ENCODE measurements around the gene GRAP.

GRAP gene

GRCh38 chr17:19005137-19005773 is 41.5 kb downstream of the GRAP start:
- no peaks in the 10 kb centered on the region for H3K27me3 ChIP-seq (replicated peaks in 2 of 5; ENCODE audit: control insufficient read depth in 4 of 5, insufficient read depth in 5 of 5, low read length in 4 of 5)
- H3K4me1 ChIP-seq (ENCODE audit: control extremely low read depth in 1 of 4, control insufficient read depth in 4 of 4, insufficient read depth in 4 of 4, low read length in 3 of 4), result peaks cover 0 to 42% (median 37%) of the 10 kb centered on the region in 4 experiments
- ChIA-PET CTCF (interaction anchor here (0.8 to 1.0 kb wide), 4 partner anchors 9 to 44 kb away, joined by 3 to 4 read pairs (median 3); no protein-coding TSS in a partner anchor), POLR2A (interaction anchor here (0.9 to 3.2 kb wide), 5 partner anchors 11 to 41 kb away, joined by 3 to 11 read pairs (median 3); no protein-coding TSS in a partner anchor)
- 92% methylated on average over 11 of the region's 13 CpGs for WGBS (ENCODE audit: insufficient coverage)
- no peaks in the 10 kb centered on the region for H3K9me3 ChIP-seq (ENCODE audit: control extremely low read depth in 1 of 5, control insufficient read depth in 4 of 5, insufficient read depth in 2 of 5, low read depth in 1 of 5, low read length in 4 of 5)
- H3K27ac ChIP-seq (ENCODE audit: insufficient read depth in 1 of 2, low read depth in 1 of 2, low read length in 2 of 2, poor library complexity in 1 of 2, severe bottlenecking in 2 of 2), result peak overlapping the region in 1 of 2 experiments; percentile 16
- H3K36me3 ChIP-seq (ENCODE audit: control insufficient read depth in 4 of 4, insufficient read depth in 4 of 4, low read length in 3 of 4), result peaks cover 0 to 3% (median under 1%) of the 10 kb centered on the region in 4 experiments
- H3K4me3 ChIP-seq (ENCODE audit: control insufficient read depth in 1 of 7, extremely low read depth in 1 of 7, insufficient read depth in 4 of 7, low read depth in 2 of 7, low read length in 6 of 7), result peak overlapping the region in 4 of 7 experiments; percentile 40 to 83 (median 54)
- DNase-seq, result no peak

- Histone ChIP-seq H3K9me3 (ENCODE audit: control extremely low read depth in 1 of 5, control insufficient read depth in 4 of 5, insufficient read depth in 2 of 5, low read depth in 1 of 5, low read length in 4 of 5) (no peaks in the 10 kb centered on the region), H3K4me3 (ENCODE audit: control insufficient read depth in 1 of 7, extremely low read depth in 1 of 7, insufficient read depth in 4 of 7, low read depth in 2 of 7, low read length in 6 of 7) (peak within 1 kb of the TSS; percentile 16 to 83 (median 66)), H3K27me3 (replicated peaks in 2 of 5; ENCODE audit: control insufficient read depth in 4 of 5, insufficient read depth in 5 of 5, low read length in 4 of 5) (no peaks in the 10 kb centered on the region), H3K27ac (ENCODE audit: insufficient read depth in 1 of 2, low read depth in 1 of 2, low read length in 2 of 2, poor library complexity in 1 of 2, severe bottlenecking in 2 of 2) (peak within 1 kb of the TSS in 1 of 2 experiments; percentile 16), H3K36me3 (ENCODE audit: control insufficient read depth in 4 of 4, insufficient read depth in 4 of 4, low read length in 3 of 4) (peaks cover 0 to 3% (median under 1%) of the 10 kb centered on the region in 4 experiments), H3K4me1 (ENCODE audit: control extremely low read depth in 1 of 4, control insufficient read depth in 4 of 4, insufficient read depth in 4 of 4, low read length in 3 of 4) (peaks cover 0 to 42% (median 37%) of the 10 kb centered on the region in 4 experiments)
- peak; percentile 81 to 89 (median 84) for DNase-seq
- 12% methylated on average over 46 of the region's 67 CpGs for WGBS (ENCODE audit: insufficient coverage)
- ChIA-PET CTCF (interaction anchor here (0.8 to 1.4 kb wide), 5 partner anchors 8 to 46 kb away, joined by 3 to 4 read pairs (median 3); no protein-coding TSS in a partner anchor), POLR2A (interaction anchor here (0.9 to 3.2 kb wide), 5 partner anchors 10 to 40 kb away, joined by 3 to 11 read pairs (median 3); no protein-coding TSS in a partner anchor)
Measured at GRCh38 chr17:19004421-19005136, 42.2 kb downstream of the GRAP start, which contains the start of gene FAM83G. Gene FAM83G (minus strand): TSS chr17:19004764. CDS start chr17:19004041, 723 bp downstream.

GRCh38 chr17:19003543-19004420 is 43.0 kb downstream of the GRAP start:
- WGBS (ENCODE audit: insufficient coverage), result 40% methylated on average over 43 of the region's 73 CpGs
- H3K27me3 ChIP-seq (replicated peaks in 2 of 5; ENCODE audit: control insufficient read depth in 4 of 5, insufficient read depth in 5 of 5, low read length in 4 of 5), result no peaks in the 10 kb centered on the region
- H3K4me1 ChIP-seq (ENCODE audit: control extremely low read depth in 1 of 4, control insufficient read depth in 4 of 4, insufficient read depth in 4 of 4, low read length in 3 of 4), result peaks cover 0 to 42% (median 37%) of the 10 kb centered on the region in 4 experiments
- no peaks in the 10 kb centered on the region for H3K9me3 ChIP-seq (ENCODE audit: control extremely low read depth in 1 of 5, control insufficient read depth in 4 of 5, insufficient read depth in 2 of 5, low read depth in 1 of 5, low read length in 4 of 5)
- peak in 2 of 3 donors; percentile 11 to 40 for DNase-seq
- H3K27ac ChIP-seq (ENCODE audit: insufficient read depth in 1 of 2, low read depth in 1 of 2, low read length in 2 of 2, poor library complexity in 1 of 2, severe bottlenecking in 2 of 2), result no peak overlapping the region
- ChIA-PET POLR2A (interaction anchor here (0.7 to 3.2 kb wide), 5 partner anchors 10 to 36 kb away, joined by 3 to 11 read pairs (median 3); no protein-coding TSS in a partner anchor), CTCF (interaction anchor here (1.4 to 2.1 kb wide), 2 partner anchors 10 to 45 kb away, joined by 4 to 6 read pairs; no protein-coding TSS in a partner anchor)
- H3K36me3 ChIP-seq (ENCODE audit: control insufficient read depth in 4 of 4, insufficient read depth in 4 of 4, low read length in 3 of 4), result peaks cover 0 to 5% (median under 1%) of the 10 kb centered on the region in 4 experiments
- H3K4me3 ChIP-seq (ENCODE audit: control insufficient read depth in 1 of 7, extremely low read depth in 1 of 7, insufficient read depth in 4 of 7, low read depth in 2 of 7, low read length in 6 of 7), result peak overlapping the region; percentile 16 to 83 (median 66)

- H3K36me3 ChIP-seq (ENCODE audit: control insufficient read depth in 4 of 4, insufficient read depth in 4 of 4, low read length in 3 of 4), result peaks cover 0 to 5% (median under 1%) of the 10 kb centered on the region in 4 experiments
- ChIA-PET CTCF (interaction anchor here (2.1 to 7.0 kb wide), 3 partner anchors 9 to 41 kb away, joined by 6 to 29 read pairs (median 7); no protein-coding TSS in a partner anchor), POLR2A (interaction anchor here (0.7 to 3.2 kb wide), 2 partner anchors 11 to 35 kb away, joined by 3 to 11 read pairs; no protein-coding TSS in a partner anchor)
- peak overlapping the region in 3 of 7 experiments; percentile 4 to 83 (median 75) for H3K4me3 ChIP-seq (ENCODE audit: control insufficient read depth in 1 of 7, extremely low read depth in 1 of 7, insufficient read depth in 4 of 7, low read depth in 2 of 7, low read length in 6 of 7)
- no peaks in the 10 kb centered on the region for H3K27me3 ChIP-seq (replicated peaks in 2 of 5; ENCODE audit: control insufficient read depth in 4 of 5, insufficient read depth in 5 of 5, low read length in 4 of 5)
- peak in 1 of 3 donors; percentile 26 for DNase-seq
- WGBS (ENCODE audit: insufficient coverage), result 94% methylated on average over 7 of the region's 11 CpGs
- no peaks in the 10 kb centered on the region for H3K9me3 ChIP-seq (ENCODE audit: control extremely low read depth in 1 of 5, control insufficient read depth in 4 of 5, insufficient read depth in 2 of 5, low read depth in 1 of 5, low read length in 4 of 5)
- H3K27ac ChIP-seq (ENCODE audit: insufficient read depth in 1 of 2, low read depth in 1 of 2, low read length in 2 of 2, poor library complexity in 1 of 2, severe bottlenecking in 2 of 2), result no peak overlapping the region
- H3K4me1 ChIP-seq (ENCODE audit: control extremely low read depth in 1 of 4, control insufficient read depth in 4 of 4, insufficient read depth in 4 of 4, low read length in 3 of 4), result peaks cover 0 to 42% (median 37%) of the 10 kb centered on the region in 4 experiments
Measured at GRCh38 chr17:19002805-19003542, 43.8 kb downstream of the GRAP start.

GRCh38 chr17:19001907-19002590 is 44.7 kb downstream of the GRAP start:
- Histone ChIP-seq H3K27ac (ENCODE audit: insufficient read depth in 1 of 2, low read depth in 1 of 2, low read length in 2 of 2, poor library complexity in 1 of 2, severe bottlenecking in 2 of 2) (no peak overlapping the region), H3K4me1 (ENCODE audit: control extremely low read depth in 1 of 4, control insufficient read depth in 4 of 4, insufficient read depth in 4 of 4, low read length in 3 of 4) (peaks cover 0 to 42% (median 37%) of the 10 kb centered on the region in 4 experiments), H3K4me3 (ENCODE audit: control insufficient read depth in 1 of 7, extremely low read depth in 1 of 7, insufficient read depth in 4 of 7, low read depth in 2 of 7, low read length in 6 of 7) (peak overlapping the region in 1 of 7 experiments; percentile 11), H3K9me3 (ENCODE audit: control extremely low read depth in 1 of 5, control insufficient read depth in 4 of 5, insufficient read depth in 2 of 5, low read depth in 1 of 5, low read length in 4 of 5) (no peaks in the 10 kb centered on the region), H3K36me3 (ENCODE audit: control insufficient read depth in 4 of 4, insufficient read depth in 4 of 4, low read length in 3 of 4) (peaks cover 0 to 9% (median under 1%) of the 10 kb centered on the region in 4 experiments), H3K27me3 (replicated peaks in 2 of 5; ENCODE audit: control insufficient read depth in 4 of 5, insufficient read depth in 5 of 5, low read length in 4 of 5) (no peaks in the 10 kb centered on the region)
- CTCF ChIA-PET, result interaction anchor here (2.1 to 7.0 kb wide), 4 partner anchors 8 to 40 kb away, joined by 6 to 29 read pairs (median 7); no protein-coding TSS in a partner anchor
- peak in 1 of 3 donors; percentile 36 for DNase-seq
- WGBS (ENCODE audit: insufficient coverage), result 53% methylated on average over 4 of the region's 7 CpGs
- POLR2A ChIA-PET, result interaction anchor here (0.6 to 3.2 kb wide), 2 partner anchors 10 to 144 kb away, joined by 3 to 11 read pairs; partner anchors contain the start of gene PRPSAP2
